ENCODE measurements around the gene GNB1L. TPM values are rescaled to one million over a fixed set of nuclear protein-coding genes. Genes with fewer than 3 reads are reported as not detected.

GNB1L gene
- total and polyA plus RNA-seq, 9 of the 15 experiments (the other 6 are each of a cell fraction or from before 2014, with no cell fraction given) = 0.56 to 50.5 (median 10.2) TPM

- peak; percentile 10 for TF ChIP-seq CHD7 (IDR thresholded peaks at IDR 0.05; ENCODE audit: low read depth, low read length)
- no peak for TF ChIP-seq GTF2E2 (tag; IDR thresholded peaks at IDR 0.05)
- TF ChIP-seq ILF3 (IDR thresholded peaks at IDR 0.05; ENCODE audit: borderline replicate concordance) = no peak
- no peak for TF ChIP-seq ZC3H8 (IDR thresholded peaks at IDR 0.05)
- TF ChIP-seq ZBTB17 (CRISPR knock-in tag; IDR thresholded peaks at IDR 0.05) = no peak
- TF ChIP-seq ZNF444 (CRISPR knock-in tag; IDR thresholded peaks at IDR 0.05) = no peak
- no peak for TF ChIP-seq STAG1 (CRISPR knock-in tag; IDR thresholded peaks at IDR 0.05; ENCODE audit: borderline replicate concordance)
- TF ChIP-seq SMARCC2 (IDR thresholded peaks at IDR 0.05; ENCODE audit: low read depth) = no peak
- TF ChIP-seq FOXO4 (CRISPR knock-in tag; IDR thresholded peaks at IDR 0.05) = no peak
- no peak for TF ChIP-seq KDM2B (CRISPR knock-in tag; IDR thresholded peaks at IDR 0.05)
- TF ChIP-seq MITF (IDR thresholded peaks at IDR 0.05) = no peak
- TF ChIP-seq POLR2A (conservative IDR thresholded peaks at IDR 0.05) = no peak
- TF ChIP-seq ZZZ3 (IDR thresholded peaks at IDR 0.05) = no peak
- TF ChIP-seq ZNF780A (CRISPR knock-in tag; IDR thresholded peaks at IDR 0.05) = no peak
These were observed 43.5 kb downstream of the GNB1L start (continued) for GRCh38 chr22:19811211-19811621.
